Measurements from ENCODE around the gene GPR137C.
"Not testable (repeated sequence)": the region's sequence is repeated elsewhere in the genome, so short reads cannot be mapped to it uniquely, and the experiment has no call there.

Gene GPR137C

GRCh38 chr14:52563120-52563519, 10.5 kb downstream of the GPR137C start:
- DNase-seq (ENCODE audit: low read depth), result no peak

- DNase-seq (ENCODE audit: low read depth), result not testable (repeated sequence)
These were observed 15.8 kb downstream of the GPR137C start for GRCh38 chr14:52568454-52568853.

GRCh38 chr14:52575858-52576257, 23.2 kb downstream of the GPR137C start:
- DNase-seq (ENCODE audit: low read depth), result no peak

GRCh38 chr14:52583544-52583943, 30.9 kb downstream of the GPR137C start:
- DNase-seq (ENCODE audit: low read depth), result no peak

GRCh38 chr14:52589646-52590045, 37.0 kb downstream of the GPR137C start:
- DNase-seq (ENCODE audit: low read depth), result no peak

- no peak for DNase-seq (ENCODE audit: low read depth)
These were observed 37.7 kb downstream of the GPR137C start for GRCh38 chr14:52590318-52590717.

GRCh38 chr14:52596320-52596719, 43.7 kb downstream of the GPR137C start:
- no peak for DNase-seq (ENCODE audit: low read depth)

GRCh38 chr14:52596861-52597260, 44.2 kb downstream of the GPR137C start:
- DNase-seq (ENCODE audit: low read depth), result no peak

GRCh38 chr14:52598568-52598967, 45.9 kb downstream of the GPR137C start:
- DNase-seq (ENCODE audit: low read depth), result no peak

- DNase-seq (ENCODE audit: low read depth), result no peak
These were observed 47.3 kb downstream of the GPR137C start for GRCh38 chr14:52599974-52600373.

GRCh38 chr14:52602131-52602530, 49.5 kb downstream of the GPR137C start:
- no peak for DNase-seq (ENCODE audit: low read depth)

GRCh38 chr14:52607061-52607460, 54.4 kb downstream of the GPR137C start:
- DNase-seq (ENCODE audit: low read depth), result no peak

- no peak for DNase-seq (ENCODE audit: low read depth)
These were observed 56.9 kb downstream of the GPR137C start for GRCh38 chr14:52609445-52610044.

- DNase-seq (ENCODE audit: low read depth), result no peak
These were observed 57.6 kb downstream of the GPR137C start for GRCh38 chr14:52610187-52610586.

- no peak for DNase-seq (ENCODE audit: low read depth)
These were observed 66.0 kb downstream of the GPR137C start for GRCh38 chr14:52618602-52619001.

- no peak for DNase-seq (ENCODE audit: low read depth)
These were observed 67.1 kb downstream of the GPR137C start for GRCh38 chr14:52619687-52620086.

- no peak for DNase-seq (ENCODE audit: low read depth)
These were observed 87.5 kb downstream of the GPR137C start for GRCh38 chr14:52640137-52640536.

- no peak for DNase-seq (ENCODE audit: low read depth)
These were observed 89.1 kb downstream of the GPR137C start for GRCh38 chr14:52641745-52642144.

- no peak for DNase-seq (ENCODE audit: low read depth)
These were observed 96.9 kb downstream of the GPR137C start for GRCh38 chr14:52649511-52649910.

GRCh38 chr14:52650774-52651173, 98.1 kb downstream of the GPR137C start:
- DNase-seq (ENCODE audit: low read depth), result no peak

GRCh38 chr14:52656905-52657304, 104.3 kb downstream of the GPR137C start:
- no peak for DNase-seq (ENCODE audit: low read depth)

GRCh38 chr14:52660325-52660724, 107.7 kb downstream of the GPR137C start:
- DNase-seq (ENCODE audit: low read depth), result no peak

GRCh38 chr14:52660832-52661231, 108.2 kb downstream of the GPR137C start:
- DNase-seq (ENCODE audit: low read depth), result no peak

GRCh38 chr14:52661314-52661713, 108.7 kb downstream of the GPR137C start:
- no peak for DNase-seq (ENCODE audit: low read depth)

- no peak for DNase-seq (ENCODE audit: low read depth)
These were observed 111.2 kb downstream of the GPR137C start for GRCh38 chr14:52663850-52664249.

Data from activated gamma-delta T cell treated with anti-CD3 and anti-CD28 coated beads, Interleukin-2, amount 50 U/mL, for 16 hours (primary cell).